Measurements from ENCODE around the gene AKAP10. TPM values are rescaled to one million over a fixed set of nuclear protein-coding genes. Genes with fewer than 3 reads are reported as not detected.

The AKAP10 gene
- total and polyA plus RNA-seq, 2 of the 8 experiments (the other 6 are each of a cell fraction or from before 2014, with no cell fraction given): 13.3 to 27.0 TPM

DNA sequence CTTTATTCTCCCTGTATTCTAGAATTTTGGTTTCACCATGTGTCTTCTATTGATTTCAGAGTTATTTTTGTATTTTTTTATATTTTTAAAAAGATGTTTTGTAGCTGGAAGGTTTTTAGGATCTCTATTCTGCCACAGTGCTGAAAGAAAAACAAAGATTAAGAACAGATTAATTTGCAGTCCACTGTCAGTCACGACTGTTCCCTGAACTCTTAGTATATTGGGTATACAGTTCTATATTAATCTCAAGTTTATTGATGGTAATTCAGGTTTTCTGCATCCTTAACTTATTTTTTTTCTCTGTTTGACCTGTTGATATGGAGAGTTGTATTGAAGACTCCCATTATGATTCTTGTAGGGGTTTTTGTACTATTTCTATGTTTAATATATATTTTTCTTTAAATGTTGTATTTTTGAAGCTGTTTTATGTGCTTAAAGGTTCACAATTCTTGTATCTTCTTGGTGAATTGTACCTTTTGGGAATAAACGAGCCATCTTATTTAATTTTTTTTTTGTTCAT, 34.4 kb upstream of the AKAP10 start:
- Histone ChIP-seq H3K4me1 (replicated peaks in 1 of 4; ENCODE audit: control insufficient read depth in 3 of 4, insufficient read depth in 4 of 4, low read length in 3 of 4) (peaks cover 0 to 8% (median 3%) of the 10 kb centered on the region in 4 experiments; a peak in 4 of 7 replicates), H3K18ac (ENCODE audit: extremely low read depth, low read length) (no peak overlapping the region), H2BK12ac (ENCODE audit: low read depth, low read length) (no peak overlapping the region), H4K20me1 (replicated peaks in 1 of 2; ENCODE audit: control insufficient read depth in 1 of 2, insufficient read depth in 2 of 2, low read length in 2 of 2) (no peaks in the 10 kb centered on the region), H4K91ac (replicated peaks; ENCODE audit: insufficient read length, low read length) (no peak overlapping the region), H3K4ac (replicated peaks; ENCODE audit: insufficient read length, low read depth, low read length) (no peak overlapping the region), H3K27me3 (replicated peaks in 1 of 4; ENCODE audit: control insufficient read depth in 3 of 4, extremely low read depth in 1 of 4, insufficient read depth in 3 of 4, low read length in 3 of 4) (peaks cover 0 to 3% (median 0%) of the 10 kb centered on the region in 4 experiments; a peak in 1 of 7 replicates), H2AK5ac (ENCODE audit: low read depth, low read length) (no peak overlapping the region), H3K79me2 (ENCODE audit: control insufficient read depth in 1 of 2, insufficient read depth in 2 of 2, low read length in 2 of 2) (no peaks in the 10 kb centered on the region), H3K4me3 (ENCODE audit: extremely low read depth in 1 of 4, insufficient read depth in 2 of 4, low read depth in 3 of 4, low read length in 4 of 4) (no peak overlapping the region), H4K8ac (ENCODE audit: extremely low read depth, insufficient read depth, low read length) (no peak overlapping the region), H2BK20ac (ENCODE audit: low read length) (no peak overlapping the region), H4K5ac (ENCODE audit: insufficient read length, low read depth, low read length) (no peak overlapping the region), H2BK120ac (replicated peaks; ENCODE audit: low read depth, low read length) (no peak overlapping the region), H3K23ac (ENCODE audit: insufficient read length) (no peak overlapping the region), H2AFZ (ENCODE audit: low read length) (no peak overlapping the region), H3K27ac (ENCODE audit: low read depth, low read length) (no peak overlapping the region), H3K79me1 (ENCODE audit: low read depth, low read length) (no peaks in the 10 kb centered on the region), H2BK15ac (ENCODE audit: low read length) (no peak overlapping the region), H2BK5ac (ENCODE audit: low read depth, low read length) (no peak overlapping the region), H3K9ac (replicated peaks in 1 of 4; ENCODE audit: extremely low read depth in 1 of 4, low read depth in 3 of 4, low read length in 3 of 4) (no peak overlapping the region), H3K56ac (replicated peaks; ENCODE audit: insufficient read length, low read depth, low read length) (no peak overlapping the region), H3K14ac (ENCODE audit: insufficient read length) (no peak overlapping the region), H3K36me3 (ENCODE audit: control insufficient read depth in 2 of 4, insufficient read depth in 4 of 4, low read length in 3 of 4) (no peaks in the 10 kb centered on the region; a peak in 1 of 8 replicates), H3K23me2 (ENCODE audit: low read depth, low read length) (peaks cover 13% of the 10 kb centered on the region; the same call in 1 of the 2 replicates), H3K9me3 (ENCODE audit: insufficient read depth in 2 of 2, low read depth in 1 of 2, low read length in 1 of 2) (peaks cover 0 to 5% of the 10 kb centered on the region in 2 experiments; a peak in 1 of 4 replicates), H3K4me2 (ENCODE audit: insufficient read depth in 1 of 2, low read depth in 2 of 2, low read length in 2 of 2) (no peak overlapping the region)
- FAIRE-seq: no peak
- POLR2A ChIA-PET (ENCODE audit: partially characterized antibody): no interaction called here
- CTCF ChIA-PET (ENCODE audit: partially characterized antibody): interaction anchor here (1.6 kb wide), 1 partner anchor 76 kb away, joined by 3 read pairs; no protein-coding TSS in a partner anchor
- 81% methylated on average over 2 of the region's 2 CpGs; no CpG with 5 or more reads in 1 of the 2 experiments for WGBS, 2 experiments (ENCODE audit: extremely low coverage in 1 of 2, insufficient coverage in 1 of 2, insufficient read length in 1 of 2, insufficient replicate concordance in 2 of 2, low coverage in 1 of 2, low lambda C conversion rate in 2 of 2, missing lambda C conversion rate in 1 of 2)
- no peak for DNase-seq (ENCODE audit: low read depth in 1 of 2, low spot score in 2 of 2)
- TF ChIP-seq, protein P1, sequence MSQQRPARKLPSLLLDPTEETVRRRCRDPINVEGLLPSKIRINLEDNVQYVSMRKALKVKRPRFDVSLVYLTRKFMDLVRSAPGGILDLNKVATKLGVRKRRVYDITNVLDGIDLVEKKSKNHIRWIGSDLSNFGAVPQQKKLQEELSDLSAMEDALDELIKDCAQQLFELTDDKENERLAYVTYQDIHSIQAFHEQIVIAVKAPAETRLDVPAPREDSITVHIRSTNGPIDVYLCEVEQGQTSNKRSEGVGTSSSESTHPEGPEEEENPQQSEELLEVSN (IDR thresholded peaks at IDR 0.05): no peak
- TF ChIP-seq SP2 (IDR thresholded peaks at IDR 0.05; ENCODE audit: low read length) (no peak), TCF12 (IDR thresholded peaks at IDR 0.05; ENCODE audit: low read depth, low read length) (no peak), EGR1 (IDR thresholded peaks at IDR 0.05; ENCODE audit: borderline replicate concordance, low read depth, low read length) (no peak), SRF (IDR thresholded peaks at IDR 0.05; ENCODE audit: low read depth, low read length) (no peak), ZNF274 (IDR thresholded peaks at IDR 0.05; ENCODE audit: borderline replicate concordance, extremely low read depth, low read length) (no peak), SP4 (IDR thresholded peaks at IDR 0.05; ENCODE audit: low read length) (no peak), RNF2 (IDR thresholded peaks at IDR 0.05; ENCODE audit: borderline replicate concordance, low read depth, low read length, missing control alignments, poor library complexity, severe bottlenecking) (no peak), YY1 (IDR thresholded peaks at IDR 0.05; ENCODE audit: low read depth, low read length) (no peak), HDAC2 (IDR thresholded peaks at IDR 0.05; ENCODE audit: borderline replicate concordance in 1 of 2, low read depth in 2 of 2, low read length in 2 of 2) (no peak), KDM5A (IDR thresholded peaks at IDR 0.05; ENCODE audit: low read length) (no peak)
- TF ChIP-seq, protein P2, sequence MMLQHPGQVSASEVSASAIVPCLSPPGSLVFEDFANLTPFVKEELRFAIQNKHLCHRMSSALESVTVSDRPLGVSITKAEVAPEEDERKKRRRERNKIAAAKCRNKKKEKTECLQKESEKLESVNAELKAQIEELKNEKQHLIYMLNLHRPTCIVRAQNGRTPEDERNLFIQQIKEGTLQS (IDR thresholded peaks at IDR 0.05; ENCODE audit: insufficient read depth, low read depth, low read length): no peak

Data from H1 (cell line).